Activated CD4-positive, alpha-beta T cell treated with anti-CD3 and anti-CD28 coated beads, Interleukin-10, Interleukin-2, amounts not matched to agents 100 ng/mL and 50 ng/mL, durations not matched to agents 16 hours and 8 hours (primary cell): ENCODE results near the gene AASDH.
"Not testable (repeated sequence)": the region's sequence is repeated elsewhere in the genome, so short reads cannot be mapped to it uniquely, and the experiment has no call there.

Source experiments
- DNase-seq: peaks from one replicate; pipeline ENCODE4 v3.0.0-alpha.2; 2020

The AASDH gene

DNA sequence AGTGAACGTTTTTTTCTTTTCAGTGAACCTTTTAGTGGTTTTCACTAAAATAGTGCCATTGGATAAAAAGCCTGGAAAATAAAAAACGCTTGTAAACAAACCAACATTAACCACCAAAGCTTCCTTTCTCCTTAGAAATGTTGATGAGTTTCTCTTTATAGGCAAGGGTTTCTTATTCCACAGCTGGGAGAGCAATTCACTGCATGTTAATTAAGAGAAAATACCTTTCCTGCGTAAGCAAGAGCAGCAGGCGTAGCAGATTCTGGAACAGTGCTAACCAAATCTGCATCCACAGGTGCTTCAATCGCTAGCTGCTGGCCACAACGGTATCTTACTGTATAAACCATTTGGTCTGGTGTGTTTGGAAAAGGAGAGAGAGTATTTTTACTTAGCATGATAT is 13.3 kb upstream of the AASDH start:
- no peak for DNase-seq

DNA sequence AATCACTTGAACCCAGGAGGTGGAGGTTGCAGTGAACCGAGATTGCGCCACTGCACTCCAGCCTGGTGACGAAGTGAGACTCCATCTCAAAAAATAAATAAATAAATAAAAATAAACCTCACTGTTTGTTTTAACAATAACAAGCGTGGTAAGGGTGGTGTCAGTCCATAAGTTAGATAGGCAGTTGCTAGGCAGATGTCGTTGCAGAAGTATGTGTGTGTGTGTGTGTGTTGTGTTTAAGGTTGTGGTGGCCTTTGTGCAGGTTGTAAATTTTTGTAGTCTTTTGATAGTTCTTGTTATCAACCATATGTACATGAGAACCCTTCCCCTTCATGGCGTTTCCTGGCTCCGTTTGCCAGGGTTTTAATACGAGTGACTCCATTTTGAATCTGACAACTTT is 4.0 kb upstream of the AASDH start:
- DNase-seq: no peak

DNA sequence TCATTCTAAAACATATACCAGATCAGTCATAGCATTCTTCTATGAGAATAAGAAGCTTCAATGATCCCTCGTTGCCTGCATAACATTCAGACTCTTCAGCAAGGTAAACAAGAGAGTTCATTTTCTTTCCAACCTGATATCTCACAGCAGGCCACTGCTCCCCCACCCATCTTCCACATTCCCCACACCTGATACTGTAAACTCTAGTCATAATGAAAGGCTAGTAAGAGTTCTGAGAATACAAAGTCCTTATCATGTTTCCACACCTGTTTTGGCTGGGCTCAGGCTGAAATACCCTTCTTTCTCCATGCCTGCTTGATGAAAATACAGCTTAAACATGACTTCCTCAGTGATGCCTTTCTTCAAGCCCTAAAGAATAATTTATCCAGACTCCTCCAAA is 2.3 kb upstream of the AASDH start:
- no peak for DNase-seq

DNA sequence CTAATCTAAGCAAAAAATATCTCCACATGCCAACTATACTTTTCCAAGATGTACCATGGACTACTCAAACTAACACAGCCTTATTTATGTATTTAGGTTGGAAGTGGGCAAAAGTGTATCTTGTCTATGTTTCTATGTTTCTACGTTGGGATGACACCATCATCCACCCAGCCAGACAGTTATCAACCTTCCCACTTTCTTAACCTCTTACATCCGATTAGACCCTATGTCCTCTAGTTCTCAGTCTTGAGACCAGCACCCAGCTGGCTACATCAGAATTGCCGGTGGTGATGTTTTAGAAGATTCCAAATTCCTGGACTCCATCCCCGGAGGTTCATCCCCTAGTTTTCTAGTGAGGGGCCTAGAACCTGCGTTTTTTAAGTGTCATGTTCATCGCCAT is 1.0 kb upstream of the AASDH start:
- no peak for DNase-seq

DNA sequence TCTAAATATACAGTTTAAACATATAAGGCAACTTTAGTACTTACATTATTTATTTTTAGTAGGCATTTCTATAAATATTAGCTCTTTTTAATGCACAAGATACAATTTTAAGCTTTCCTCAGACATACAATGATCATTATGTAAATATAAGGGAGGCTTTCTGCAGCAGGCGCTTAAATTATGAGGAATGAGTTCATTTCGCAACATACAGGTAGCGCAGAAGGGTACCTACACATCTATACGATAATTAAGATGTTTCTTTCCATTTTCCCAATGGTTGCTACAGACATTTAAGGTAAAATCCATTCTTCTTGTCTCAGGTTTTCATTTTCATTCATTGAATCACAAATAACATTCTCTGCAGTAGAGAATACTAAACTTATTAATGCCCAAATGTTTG is 1.2 kb downstream of the AASDH start:
- no peak for DNase-seq

DNA sequence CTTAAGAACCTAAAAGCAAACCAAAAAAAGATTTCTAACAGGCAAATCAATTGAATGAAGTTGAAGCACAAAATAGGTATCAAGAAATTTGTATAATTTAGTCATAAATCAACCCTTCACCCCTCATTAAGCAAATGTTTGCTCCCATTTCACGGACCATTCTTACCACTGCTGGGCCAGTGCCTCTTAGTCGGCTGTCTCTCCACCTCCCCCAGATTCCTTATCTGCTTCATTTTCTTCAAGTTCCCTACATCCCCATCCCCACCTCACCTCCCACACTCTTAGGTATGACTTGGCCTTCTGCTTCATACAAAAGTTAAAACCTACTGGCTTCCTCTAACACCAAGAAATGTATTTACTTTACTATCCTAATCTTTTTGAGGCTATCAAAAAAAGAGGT is 11.8 kb downstream of the AASDH start:
- no peak for DNase-seq

DNA sequence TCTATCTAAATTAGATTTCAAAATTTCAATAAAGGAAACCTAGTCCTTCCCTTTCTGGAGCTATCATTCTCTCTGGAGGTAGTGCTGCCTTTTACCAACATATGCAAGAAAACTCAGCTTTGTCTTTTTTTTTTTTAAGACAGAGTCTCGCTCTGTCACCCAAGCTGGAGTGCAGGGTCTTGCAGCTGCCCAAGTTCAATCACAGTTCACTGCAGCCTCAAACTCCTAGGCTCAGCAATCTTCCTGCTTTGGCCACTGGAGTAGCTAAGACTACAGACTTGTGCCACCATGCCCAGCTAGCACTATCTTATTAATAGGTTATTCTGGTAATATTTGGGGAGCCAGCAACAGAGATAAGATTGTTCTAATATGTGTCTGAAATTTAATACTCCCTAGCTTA is 12.3 kb downstream of the AASDH start:
- no peak for DNase-seq

DNA sequence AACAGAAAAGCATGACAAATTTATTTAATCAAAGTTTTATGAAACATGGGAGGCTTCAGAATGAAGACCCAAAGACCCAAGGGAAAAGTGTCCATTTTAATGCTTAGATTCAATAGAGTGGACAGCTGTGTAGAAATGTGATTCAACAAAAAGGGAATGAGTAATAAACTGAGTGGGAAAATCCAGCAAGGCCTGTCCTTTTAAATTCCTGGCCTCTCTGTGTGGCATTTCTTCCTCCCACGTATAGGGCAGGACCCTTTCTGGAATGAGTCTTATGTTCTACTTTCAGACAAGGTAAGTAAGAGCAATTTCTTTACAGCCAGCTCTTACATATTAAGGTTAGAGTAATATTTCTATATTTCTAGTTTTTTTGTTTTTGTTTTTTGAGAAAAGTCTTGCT is 14.5 kb downstream of the AASDH start:
- no peak for DNase-seq

DNA sequence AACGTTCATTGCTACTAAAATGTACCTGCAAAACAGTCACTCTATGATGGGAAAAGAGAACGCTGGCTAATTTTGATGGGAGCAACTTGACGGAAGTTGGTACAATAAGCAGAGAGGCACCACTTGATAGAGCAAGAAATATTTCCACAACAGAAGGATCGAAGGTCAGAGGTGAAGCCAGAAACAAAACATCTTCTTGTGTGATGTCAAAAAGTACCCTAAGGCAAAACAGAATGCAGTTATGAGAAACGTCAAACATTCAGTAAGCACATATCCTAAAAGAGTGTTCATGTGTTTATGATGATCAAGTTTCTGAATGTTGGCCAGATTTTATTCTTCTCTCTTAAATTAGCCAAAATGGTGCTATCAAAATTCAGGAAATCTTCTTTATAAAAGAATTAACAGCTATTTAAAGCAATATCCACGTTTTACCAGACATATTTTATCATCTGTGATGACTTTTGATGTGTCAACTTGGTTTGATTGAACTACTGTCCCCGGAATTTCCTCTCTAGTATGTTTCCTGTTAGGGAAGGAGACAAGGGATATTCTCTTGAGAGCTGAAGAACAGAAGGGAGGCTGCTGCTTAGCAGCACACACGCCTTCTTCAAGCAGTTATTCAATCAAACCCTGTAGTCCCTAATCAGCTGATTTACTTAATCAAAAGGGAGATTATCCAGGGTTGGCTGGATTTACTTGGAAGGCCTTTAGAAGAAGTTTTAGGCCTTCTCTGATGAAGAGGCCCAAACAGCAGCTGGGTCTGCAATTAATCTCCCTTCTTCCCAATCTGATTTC is 15.7 kb downstream of the AASDH start:
- DNase-seq: no peak

DNA sequence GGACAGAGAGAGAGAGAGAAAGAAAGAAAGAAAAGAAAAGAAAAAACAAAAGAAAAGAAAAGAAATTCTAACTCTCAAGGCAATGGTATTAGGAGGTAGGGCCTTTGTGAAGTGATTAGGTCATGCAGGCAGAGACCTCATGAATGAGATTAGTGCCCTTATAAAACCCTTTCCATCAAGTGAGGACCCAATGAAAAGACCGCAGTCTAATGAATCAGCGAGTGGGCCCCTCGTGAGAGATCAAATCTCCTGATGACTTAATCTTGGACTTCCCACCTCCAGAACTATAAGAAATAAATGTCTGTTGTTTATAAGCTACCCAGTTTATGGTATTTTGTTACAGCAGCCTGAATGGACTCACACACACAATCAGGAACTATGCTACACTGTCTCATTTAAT is 16.9 kb downstream of the AASDH start:
- DNase-seq: no peak

DNA sequence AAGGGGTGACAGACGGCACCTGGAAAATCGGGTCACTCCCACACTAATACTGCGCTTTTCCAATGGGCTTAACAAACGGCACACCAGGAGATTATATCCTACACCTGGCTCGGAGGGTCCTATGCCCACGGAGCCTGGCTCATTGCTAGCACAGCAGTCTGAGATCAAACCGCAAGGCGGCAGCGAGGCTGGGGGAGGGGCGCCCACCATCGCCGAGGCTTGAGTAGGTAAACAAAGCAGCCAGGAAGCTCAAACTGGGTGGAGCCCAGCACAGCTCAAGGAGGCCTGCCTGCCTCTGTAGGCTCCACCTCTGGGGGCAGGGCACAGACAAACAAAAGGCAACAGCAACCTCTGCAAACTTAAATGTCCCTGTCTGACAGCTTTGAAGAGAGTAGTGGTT is 24.3 kb downstream of the AASDH start:
- not testable (repeated sequence) for DNase-seq

DNA sequence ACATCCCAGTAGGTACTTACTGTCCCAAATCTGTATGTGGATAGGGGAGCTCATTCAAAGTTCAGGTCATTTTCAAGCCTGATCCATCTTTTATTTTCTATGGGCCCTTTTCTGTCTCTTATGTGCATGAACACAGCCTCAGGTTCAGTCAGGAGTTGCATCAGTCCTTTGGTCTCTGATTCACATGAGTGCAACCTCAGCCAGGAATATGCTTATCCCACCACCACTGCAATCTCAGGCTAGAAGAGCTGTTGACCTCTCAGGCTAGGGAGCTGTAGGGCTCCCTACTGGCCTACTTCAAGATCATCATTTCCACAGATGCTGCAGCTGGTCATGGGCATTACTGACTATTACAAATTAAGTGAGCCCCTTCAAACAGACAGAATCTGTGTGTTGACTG is 27.2 kb downstream of the AASDH start:
- no peak for DNase-seq

DNA sequence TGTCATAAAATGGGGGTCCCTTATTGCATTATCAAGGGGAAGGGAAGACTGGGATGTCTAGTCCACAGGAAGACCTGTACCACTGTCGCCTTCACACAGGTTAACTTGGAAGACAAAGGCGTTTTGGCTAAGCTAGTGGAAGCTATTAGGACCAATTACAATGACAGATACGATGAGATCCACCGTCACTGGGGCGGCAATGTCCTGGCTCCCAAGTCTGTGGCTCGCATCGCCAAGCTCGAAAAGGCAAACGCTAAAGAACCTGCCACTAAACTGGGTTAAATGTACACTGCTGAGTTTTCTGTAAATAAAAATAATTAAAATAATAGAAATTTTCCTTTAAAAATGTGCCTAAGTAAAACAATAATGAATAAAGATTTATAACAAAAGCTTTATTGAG is 30.6 kb downstream of the AASDH start:
- DNase-seq: no peak

DNA sequence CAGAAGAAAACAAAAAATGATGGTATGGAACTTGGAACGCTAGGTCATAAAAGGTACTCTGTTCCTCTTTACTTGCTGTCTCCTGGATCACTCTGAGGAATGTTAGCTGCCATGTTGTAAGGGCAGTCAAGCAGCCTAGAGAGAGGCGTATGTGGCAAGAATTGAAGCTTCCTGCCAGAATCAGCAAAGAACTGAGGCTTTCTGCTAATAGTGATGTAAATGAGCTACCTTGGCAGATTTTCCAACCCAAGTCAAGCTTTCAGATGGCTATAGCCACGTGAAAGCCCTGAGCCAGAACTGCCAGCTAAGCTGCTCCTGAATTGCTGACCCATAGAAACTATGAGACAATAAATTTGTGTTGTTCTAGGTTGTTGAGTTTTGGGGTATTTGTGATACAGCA is 38.7 kb downstream of the AASDH start:
- no peak for DNase-seq

DNA sequence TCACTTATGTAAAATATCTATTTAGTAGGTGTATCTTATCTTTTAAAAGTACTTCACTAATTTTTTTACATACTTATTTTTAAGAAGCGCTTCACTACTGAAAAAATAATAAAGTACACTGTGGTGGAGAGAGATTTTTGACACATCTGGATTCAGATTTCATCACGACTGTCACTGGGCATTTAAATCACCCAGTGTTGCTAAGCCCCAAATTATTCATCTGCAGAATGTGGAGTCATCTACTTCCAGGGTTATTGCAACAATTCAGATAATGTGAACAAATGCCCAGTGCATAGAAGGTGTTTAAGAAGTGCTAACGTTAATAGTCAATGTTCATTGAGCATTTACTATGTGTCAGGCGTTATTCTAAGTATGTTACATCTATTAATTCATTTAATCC is 41.8 kb downstream of the AASDH start:
- DNase-seq: no peak

DNA sequence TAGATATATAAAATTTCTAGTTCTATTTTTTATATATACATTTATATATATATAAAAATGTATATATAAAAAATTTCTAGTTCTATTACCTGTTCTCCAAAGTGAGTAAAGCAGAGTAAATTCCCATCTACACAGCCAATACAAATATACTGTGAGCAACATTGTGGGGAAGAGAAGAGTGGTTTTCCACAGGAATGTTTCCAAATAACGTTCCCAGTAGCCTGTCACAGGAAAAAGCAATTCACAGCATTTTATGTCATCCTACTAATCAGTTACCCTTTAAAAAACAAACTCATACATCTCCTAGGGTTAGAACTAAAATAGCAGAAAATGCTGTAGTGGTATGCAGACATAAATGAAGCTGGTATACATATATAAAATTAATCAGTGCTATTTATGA is 44.5 kb downstream of the AASDH start:
- DNase-seq: no peak

DNA sequence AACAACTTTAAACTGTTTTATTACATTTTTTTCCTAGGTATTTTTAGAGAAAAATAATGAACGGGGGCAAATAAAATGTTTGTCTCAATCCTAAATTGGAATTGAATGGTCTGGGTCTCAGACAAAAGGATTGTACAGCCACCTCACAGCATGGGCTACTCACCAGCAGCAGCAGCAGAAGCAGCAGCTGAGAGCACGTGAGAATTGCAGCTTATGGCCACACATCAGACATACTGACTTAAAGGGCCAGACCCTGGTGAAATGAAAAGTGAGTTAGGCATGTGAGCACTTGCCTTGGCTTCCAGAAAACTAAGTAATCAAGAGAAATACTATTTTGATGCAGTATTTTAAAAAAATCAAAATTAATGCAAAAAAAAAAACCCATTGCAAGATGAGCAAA is 56.6 kb downstream of the AASDH start:
- no peak for DNase-seq

DNA sequence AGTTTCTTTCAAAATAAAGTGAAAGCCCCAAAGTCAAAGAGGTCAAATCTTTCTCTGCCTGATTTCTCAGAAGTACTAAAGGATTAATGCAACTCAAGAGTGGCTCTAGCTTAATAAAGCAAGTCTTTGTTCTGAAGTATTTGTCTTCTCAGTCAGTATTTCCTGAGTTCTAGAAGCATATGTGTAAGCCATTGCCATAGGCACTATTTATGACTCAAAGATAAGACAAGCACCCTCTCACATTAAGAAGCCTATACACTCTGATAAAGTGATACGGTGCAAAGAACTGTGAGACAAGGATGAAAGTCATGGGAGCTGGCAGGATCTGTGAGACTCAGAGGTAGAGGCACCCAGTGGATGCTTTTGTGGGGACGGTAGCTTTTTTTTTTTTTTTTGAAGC is 60.9 kb downstream of the AASDH start:
- DNase-seq: no peak

DNA sequence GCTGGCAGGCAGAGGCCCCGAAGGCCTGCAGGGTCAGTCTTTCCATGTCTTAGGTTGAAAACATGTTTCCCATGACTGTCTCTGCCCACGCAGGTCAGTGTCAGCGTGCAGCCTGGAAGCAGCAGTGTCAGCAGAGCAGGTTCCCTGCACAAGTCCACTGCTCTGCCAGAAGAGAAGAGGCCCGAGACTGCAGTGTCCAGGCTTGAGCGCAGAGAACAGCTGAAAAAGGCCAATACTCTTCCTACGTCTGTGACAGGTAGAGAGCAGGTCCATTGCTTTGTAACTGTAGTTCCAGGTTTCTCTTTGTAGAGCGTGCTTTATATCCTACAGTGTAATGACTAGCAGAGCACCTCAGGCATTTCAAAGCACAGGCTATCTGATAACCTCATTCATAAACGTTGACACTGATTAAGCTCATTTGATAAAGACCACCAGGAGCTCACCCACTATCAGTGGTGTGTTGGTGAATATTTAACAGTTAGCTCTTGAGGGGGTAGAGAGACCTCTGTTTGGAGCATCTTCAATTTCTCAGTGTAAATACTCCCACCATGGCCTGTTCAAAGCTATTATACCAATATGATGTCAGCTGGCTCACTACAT is 63.2 kb downstream of the AASDH start:
- DNase-seq: no peak

DNA sequence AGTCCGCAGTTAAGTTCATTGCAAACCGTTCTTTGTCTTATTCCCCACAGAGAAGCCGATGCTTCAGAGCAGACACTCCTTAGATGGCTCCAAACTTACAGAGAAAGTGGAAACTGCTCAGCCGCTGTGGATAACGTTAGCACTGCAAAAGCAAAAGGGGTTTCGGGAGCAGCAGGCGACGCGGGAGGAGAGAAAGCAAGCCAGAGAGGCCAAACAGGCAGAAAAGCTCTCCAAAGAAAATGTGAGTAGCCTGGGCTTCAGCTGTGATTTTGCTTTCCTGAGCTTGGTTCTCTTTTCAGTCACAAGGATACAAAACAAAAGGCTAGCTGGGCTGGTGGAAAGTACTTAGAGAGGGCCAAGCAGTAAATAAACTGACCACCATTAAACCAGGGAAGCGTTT is 64.0 kb downstream of the AASDH start:
- DNase-seq: no peak

DNA sequence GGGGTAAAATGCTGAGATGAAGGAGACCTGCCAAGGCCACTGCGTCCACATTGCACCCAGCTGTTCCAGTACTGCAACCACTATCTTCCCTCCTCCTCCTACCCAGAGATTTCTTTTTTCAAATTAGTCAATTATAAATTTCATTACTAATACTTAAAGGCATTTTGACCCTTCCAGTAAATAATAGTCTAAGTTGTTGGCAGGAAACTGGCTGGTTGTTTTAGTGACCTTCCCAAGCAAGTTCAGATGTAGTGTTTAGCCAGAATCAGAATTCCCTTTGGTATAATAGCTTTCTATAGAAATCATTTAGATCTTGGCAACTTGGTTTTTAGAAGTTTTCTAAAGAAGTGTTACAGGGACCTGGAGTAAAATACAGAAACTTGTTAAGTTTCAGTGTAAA is 66.0 kb downstream of the AASDH start:
- DNase-seq: no peak

DNA sequence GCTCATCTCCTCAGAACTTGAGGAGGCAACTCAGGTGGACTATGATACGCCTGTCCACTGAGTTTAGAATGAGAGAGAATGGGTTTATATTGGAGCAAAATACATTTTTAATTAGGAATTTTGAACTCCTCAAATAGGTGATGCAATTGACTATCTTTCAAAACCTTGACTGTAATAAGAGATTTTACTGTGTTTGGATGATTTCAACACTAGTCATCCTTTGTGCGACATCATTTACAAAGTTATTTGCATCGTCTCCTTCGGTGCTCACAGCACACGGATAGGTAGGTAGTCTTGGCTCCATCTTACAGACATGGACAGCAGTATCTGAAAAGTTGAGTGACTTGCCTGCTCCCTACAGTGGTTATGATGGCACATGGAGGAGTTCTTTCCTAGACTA is 67.0 kb downstream of the AASDH start:
- no peak for DNase-seq

DNA sequence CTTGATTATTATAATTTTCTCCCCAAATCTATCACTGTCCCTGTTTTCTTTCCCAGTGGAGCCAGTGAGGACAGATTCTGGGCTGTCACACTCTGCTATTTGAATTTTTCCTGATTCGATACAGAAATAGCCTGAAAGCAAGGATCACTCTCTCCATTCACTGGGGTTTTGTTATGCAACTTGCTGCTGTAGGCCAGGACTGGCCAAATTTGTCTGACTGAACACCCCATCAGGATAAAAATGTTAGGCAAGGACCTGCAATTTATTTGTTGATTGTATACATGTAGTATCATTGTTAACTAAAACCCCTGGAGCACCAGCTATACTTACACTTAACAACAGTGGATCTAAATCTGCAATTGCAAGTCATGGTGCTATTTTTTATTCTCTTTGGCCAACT is 68.7 kb downstream of the AASDH start:
- DNase-seq: no peak

DNA sequence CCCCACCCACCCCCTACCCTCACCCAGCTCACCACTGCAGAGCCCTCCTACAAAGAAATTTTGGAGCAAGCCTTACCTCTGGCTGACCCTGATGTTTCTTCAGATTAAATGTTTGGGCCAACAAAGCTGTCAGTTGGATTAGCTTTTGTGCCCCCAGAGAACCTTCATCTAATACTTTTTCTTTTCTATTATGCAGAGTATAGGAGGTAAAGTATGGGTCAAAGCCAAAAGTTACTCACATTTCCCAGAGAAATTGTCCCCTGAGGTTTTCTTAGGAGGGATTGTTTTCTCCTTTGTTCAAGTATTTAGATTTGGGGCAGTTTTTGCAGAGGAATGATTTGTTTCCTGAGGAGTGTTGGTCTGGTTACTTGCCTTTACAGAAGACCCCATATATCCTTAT is 69.5 kb downstream of the AASDH start:
- no peak for DNase-seq

DNA sequence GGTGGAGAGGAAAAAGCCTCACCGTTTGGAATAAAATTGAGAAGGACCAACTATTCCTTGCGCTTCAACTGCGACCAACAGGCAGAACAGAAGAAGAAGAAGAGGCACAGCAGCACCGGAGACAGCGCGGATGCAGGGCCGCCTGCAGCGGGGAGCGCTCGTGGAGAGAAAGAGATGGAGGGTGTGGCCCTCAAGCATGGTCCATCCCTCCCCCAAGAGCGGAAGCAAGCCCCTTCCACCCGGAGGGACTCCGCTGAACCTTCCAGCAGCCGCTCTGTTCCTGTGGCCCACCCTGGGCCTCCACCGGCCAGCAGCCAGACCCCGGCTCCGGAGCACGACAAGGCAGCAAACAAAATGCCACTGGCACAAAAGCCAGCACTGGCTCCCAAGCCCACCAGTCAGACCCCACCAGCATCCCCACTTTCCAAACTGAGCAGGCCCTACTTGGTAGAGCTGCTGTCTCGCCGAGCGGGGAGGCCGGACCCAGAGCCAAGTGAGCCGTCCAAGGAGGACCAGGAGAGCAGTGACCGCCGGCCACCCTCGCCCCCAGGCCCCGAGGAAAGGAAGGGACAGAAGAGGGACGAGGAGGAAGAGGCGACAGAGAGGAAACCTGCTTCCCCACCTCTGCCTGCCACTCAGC is 71.2 kb downstream of the AASDH start:
- no peak for DNase-seq
